Measurements from ENCODE around the gene IL3RA. TPM values are rescaled to one million over a fixed set of nuclear protein-coding genes. Genes with fewer than 3 reads are reported as not detected.
A peak's percentile ranks its signal among the peaks of the same experiment; 100 is the strongest.

The IL3RA gene
- total and polyA plus RNA-seq, 12 donors: 4.5 to 20.8 (median 5.3) TPM

GRCh38 chrX:1386338-1387127 lies 49.9 kb downstream of the IL3RA start:
- intact Hi-C loops (cut with DNase I): no loop called here
- no peak for ATAC-seq
- H3K27me3 ChIP-seq: no peaks in the 10 kb centered on the region
- no peak overlapping the region for H3K4me3 ChIP-seq
- 93% methylated on average over 41 of the region's 41 CpGs for WGBS, 2 donors
- no peak for TF ChIP-seq CTCF (IDR thresholded peaks at IDR 0.05)
- H3K4me1 ChIP-seq: peaks cover 18 to 48% (median 33%) of the 10 kb centered on the region in 9 donors
- H3K27ac ChIP-seq: no peak overlapping the region
- DNase-seq: no peak
- H3K36me3 ChIP-seq: peaks cover 5 to 93% (median 55%) of the 10 kb centered on the region in 9 donors
- H3K9me3 ChIP-seq: no peaks in the 10 kb centered on the region

- intact Hi-C loops (cut with DNase I): no loop called here
- DNase-seq (no peak), ATAC-seq (no peak)
- WGBS, 2 donors: 90 to 94% methylated on average over 43 of the region's 43 CpGs
- H3K27ac ChIP-seq: peak overlapping the region in 4 of 10 donors; percentile 10 to 31 (median 14)
- H3K36me3 ChIP-seq: peaks cover 5 to 88% (median 55%) of the 10 kb centered on the region in 9 donors
- no peak for TF ChIP-seq CTCF (IDR thresholded peaks at IDR 0.05)
- no peaks in the 10 kb centered on the region for H3K27me3 ChIP-seq
- no peaks in the 10 kb centered on the region for H3K9me3 ChIP-seq
- peaks cover 18 to 48% (median 35%) of the 10 kb centered on the region in 9 donors for H3K4me1 ChIP-seq
- H3K4me3 ChIP-seq: no peak overlapping the region
Measured at GRCh38 chrX:1387141-1387776, 50.7 kb downstream of the IL3RA start.

- H3K36me3 ChIP-seq: peaks cover 5 to 76% (median 55%) of the 10 kb centered on the region in 9 donors
- WGBS, 2 donors: 69 to 76% methylated on average over 4 of the region's 4 CpGs
- no peak for DNase-seq
- no peaks in the 10 kb centered on the region for H3K27me3 ChIP-seq
- H3K9me3 ChIP-seq: no peaks in the 10 kb centered on the region
- intact Hi-C loops (cut with DNase I): no loop called here
- H3K27ac ChIP-seq: no peak overlapping the region
- H3K4me1 ChIP-seq: peaks cover 18 to 49% (median 39%) of the 10 kb centered on the region in 9 donors
- ATAC-seq: no peak
- peak overlapping the region in 1 of 10 donors; percentile 12 for H3K4me3 ChIP-seq
- no peak for TF ChIP-seq CTCF (IDR thresholded peaks at IDR 0.05)
Measured at GRCh38 chrX:1388651-1389050, 52.1 kb downstream of the IL3RA start.

GRCh38 chrX:1389181-1389992 lies 52.8 kb downstream of the IL3RA start:
- no peak overlapping the region for H3K27ac ChIP-seq
- TF ChIP-seq CTCF (IDR thresholded peaks at IDR 0.05): no peak
- intact Hi-C loops (cut with DNase I): no loop called here
- H3K4me1 ChIP-seq: peaks cover 18 to 55% (median 42%) of the 10 kb centered on the region in 9 donors
- H3K36me3 ChIP-seq: peaks cover 5 to 69% (median 52%) of the 10 kb centered on the region in 9 donors
- H3K4me3 ChIP-seq: peak overlapping the region in 2 of 10 donors; percentile 85 to 93
- ATAC-seq (no peak), DNase-seq (no peak)
- no peaks in the 10 kb centered on the region for H3K27me3 ChIP-seq
- no peaks in the 10 kb centered on the region for H3K9me3 ChIP-seq
- WGBS, 2 donors: 86 to 88% methylated on average over 51 of the region's 51 CpGs
